WTC11 (cell line): ENCODE data around the gene GPAT2. TPM values are rescaled to one million over a fixed set of nuclear protein-coding genes. Genes with fewer than 3 reads are reported as not detected.
"Not testable (repeated sequence)": the region's sequence is repeated elsewhere in the genome, so short reads cannot be mapped to it uniquely, and the experiment has no call there.

Source experiments
- ATAC-seq: fragments of 200-7000 bp; cut with Tn5 transposase; 2 replicates; pipeline ENCODE4 v1.10.0; 2021; ENCODE audit warnings: mild to moderate bottlenecking, moderate library complexity
- CTCF ChIA-PET: fragments of 300-600 bp; sonication (Branson Sonifier 250); formaldehyde crosslinking; loops from one replicate; lab custom pipeline; 2021; ENCODE audit warnings: antibody characterized with exemption; lab: Charles Lee
- POLR2A ChIA-PET: fragments of 350-600 bp; sonication (Branson Sonifier 250); formaldehyde crosslinking; loops from one replicate; lab custom pipeline; 2021; ENCODE audit warnings: antibody characterized with exemption; lab: Charles Lee
- DNase-seq: peaks from one replicate; pipeline ENCODE4 v3.0.0; 2021; ENCODE audit warnings: low spot score
- H3K27ac Mint-ChIP-seq: 2 replicates; pipeline ENCODE4 v1.8.0; 2021; ENCODE audit warnings: mixed read lengths
- H3K27me3 Mint-ChIP-seq: 2 replicates; pipeline ENCODE4 v1.8.0; 2021; ENCODE audit warnings: low read depth, mild to moderate bottlenecking, moderate library complexity, mixed read lengths
- H3K36me3 Mint-ChIP-seq: 2 replicates; pipeline ENCODE4 v1.8.0; 2021; ENCODE audit warnings: mixed read lengths
- H3K4me1 Mint-ChIP-seq: 2 replicates; pipeline ENCODE4 v1.8.0; 2022; ENCODE audit warnings: mixed read lengths
- H3K4me3 Mint-ChIP-seq: 2 replicates; pipeline ENCODE4 v1.8.0; 2021; ENCODE audit warnings: mild to moderate bottlenecking, moderate library complexity, mixed read lengths
- H3K9me3 Mint-ChIP-seq: 2 replicates; pipeline ENCODE4 v1.8.0; 2021; ENCODE audit warnings: mixed read lengths
- ATF3 ChIP-seq: sonication (generic); formaldehyde crosslinking; conservative IDR thresholded peaks from 2 replicates; pipeline ENCODE4 v1.8.1; 2022; ENCODE audit warnings: mild to moderate bottlenecking, missing genetic modification reagents
- CREM ChIP-seq: sonication (generic); formaldehyde crosslinking; IDR thresholded peaks from 2 replicates; pipeline ENCODE4 v1.8.1; 2022; ENCODE audit warnings: mild to moderate bottlenecking, missing genetic modification reagents, moderate library complexity
- ETV6 ChIP-seq: sonication (generic); formaldehyde crosslinking; IDR thresholded peaks from 2 replicates; pipeline ENCODE4 v1.8.1; 2022; ENCODE audit warnings: mild to moderate bottlenecking, missing genetic modification reagents
- FOXP1 ChIP-seq: sonication (generic); formaldehyde crosslinking; IDR thresholded peaks from 2 replicates; pipeline ENCODE4 v1.8.0; 2022; ENCODE audit warnings: missing genetic modification reagents, mild to moderate bottlenecking, moderate library complexity, borderline replicate concordance
- GABPB1 ChIP-seq: sonication (generic); formaldehyde crosslinking; IDR thresholded peaks from 2 replicates; pipeline ENCODE4 v1.8.1; 2023; ENCODE audit warnings: mild to moderate bottlenecking, missing genetic modification reagents
- GTF2I ChIP-seq: fragments of 250-450 bp; sonication (Bioruptor Pico); conservative IDR thresholded peaks from 2 replicates; pipeline ENCODE4 v1.4.0; 2021; ENCODE audit warnings: mild to moderate bottlenecking
- NFE2L1 ChIP-seq: sonication (generic); formaldehyde crosslinking; IDR thresholded peaks from 2 replicates; pipeline ENCODE4 v1.8.1; 2023; ENCODE audit warnings: missing genetic modification reagents
- NFYB ChIP-seq: sonication (generic); formaldehyde crosslinking; conservative IDR thresholded peaks from 2 replicates; pipeline ENCODE4 v1.8.0; 2022; ENCODE audit warnings: low read depth, missing genetic modification reagents
- OVOL2 ChIP-seq: fragments of 250-450 bp; sonication (Bioruptor Pico); IDR thresholded peaks from 2 replicates; pipeline ENCODE4 v1.9.0; 2021; ENCODE audit warnings: mild to moderate bottlenecking, borderline replicate concordance
- RORB ChIP-seq: fragments of 250-450 bp; sonication (Bioruptor Pico); IDR thresholded peaks from 2 replicates; pipeline ENCODE4 v1.9.0; 2021; ENCODE audit warnings: mild to moderate bottlenecking
- USF2 ChIP-seq: sonication (generic); formaldehyde crosslinking; IDR thresholded peaks from 2 replicates; pipeline ENCODE4 v1.8.1; 2023; ENCODE audit warnings: mild to moderate bottlenecking, missing genetic modification reagents, moderate library complexity
- ZBTB21 ChIP-seq: sonication (generic); formaldehyde crosslinking; IDR thresholded peaks from 2 replicates; pipeline ENCODE4 v1.8.1; 2023; ENCODE audit warnings: mild to moderate bottlenecking, missing genetic modification reagents, borderline replicate concordance
- ZNF281 ChIP-seq: sonication (generic); formaldehyde crosslinking; IDR thresholded peaks from 2 replicates; pipeline ENCODE4 v1.8.0; 2023; ENCODE audit warnings: mild to moderate bottlenecking, missing genetic modification reagents
- ZNF396 ChIP-seq: fragments of 250-450 bp; sonication (Bioruptor Pico); IDR thresholded peaks from 2 replicates; pipeline ENCODE4 v1.8.0; 2021; ENCODE audit warnings: mild to moderate bottlenecking, moderate library complexity, borderline replicate concordance
- ZNF512 ChIP-seq: sonication (generic); formaldehyde crosslinking; IDR thresholded peaks from 2 replicates; pipeline ENCODE4 v1.8.1; 2022; ENCODE audit warnings: missing genetic modification reagents, borderline replicate concordance
- ZNF671 ChIP-seq: fragments of 250-450 bp; sonication (Bioruptor Pico); IDR thresholded peaks from 2 replicates; pipeline ENCODE4 v1.8.0; 2021; ENCODE audit warnings: mild to moderate bottlenecking
- total RNA-seq: library from RNA; stranded (reverse); gene quantifications from 3 replicates; pipeline ENCODE4 v1.2.3, GENCODE V29; 2021

GPAT2 gene
- total RNA-seq, 1 experiment from 2014 or later: 0.20 TPM

- CTCF ChIA-PET, POLR2A ChIA-PET: not testable (repeated sequence)
Observed at GRCh38 chr2:96033997-96034396, 719 bp downstream of the GPAT2 start.

GRCh38 chr2:96027725-96028325 is 6.9 kb downstream of the GPAT2 start:
- H3K4me1 Mint-ChIP-seq, H3K9me3 Mint-ChIP-seq, DNase-seq, H3K27me3 Mint-ChIP-seq, ATAC-seq, H3K27ac Mint-ChIP-seq, POLR2A ChIA-PET, CTCF ChIA-PET, H3K36me3 Mint-ChIP-seq, H3K4me3 Mint-ChIP-seq: not testable (repeated sequence)

More at GRCh38 chr2:96033997-96034396, 719 bp downstream of the GPAT2 start:
- DNase-seq, H3K4me3 Mint-ChIP-seq, H3K27me3 Mint-ChIP-seq, H3K4me1 Mint-ChIP-seq, H3K9me3 Mint-ChIP-seq, ATAC-seq, H3K36me3 Mint-ChIP-seq, H3K27ac Mint-ChIP-seq: not testable (repeated sequence)

GRCh38 chr2:96025755-96026154 is 9.0 kb downstream of the GPAT2 start:
- H3K4me3 Mint-ChIP-seq, H3K36me3 Mint-ChIP-seq, H3K9me3 Mint-ChIP-seq, CTCF ChIA-PET, ATAC-seq, H3K27me3 Mint-ChIP-seq, H3K27ac Mint-ChIP-seq, POLR2A ChIA-PET, H3K4me1 Mint-ChIP-seq, DNase-seq: not testable (repeated sequence)

- H3K4me3 Mint-ChIP-seq: no peak overlapping the region
- DNase-seq: no peak
- no peak overlapping the region for H3K27ac Mint-ChIP-seq
- ChIA-PET POLR2A (no interaction called here), CTCF (interaction anchor here (1.4 to 1.7 kb wide), 3 partner anchors 92 to 158 kb away, joined by 3 to 9 read pairs (median 3); no protein-coding TSS in a partner anchor)
- ATAC-seq: no peak
- H3K36me3 Mint-ChIP-seq: no peaks in the 10 kb centered on the region
- TF ChIP-seq OVOL2 (CRISPR knock-in tag): no peak
- no peak for TF ChIP-seq FOXP1 (CRISPR knock-in tag)
- TF ChIP-seq USF2 (CRISPR knock-in tag): no peak
- no peak for TF ChIP-seq CREM (CRISPR knock-in tag)
- TF ChIP-seq ATF3 (CRISPR knock-in tag): no peak
- no peak for TF ChIP-seq NFYB
- TF ChIP-seq ETV6: no peak
- TF ChIP-seq ZNF281: no peak
- no peak for TF ChIP-seq ZNF671
- no peak for TF ChIP-seq ZBTB21
- H3K27me3 Mint-ChIP-seq: no peaks in the 10 kb centered on the region
- H3K9me3 Mint-ChIP-seq: no peaks in the 10 kb centered on the region
- 0 out of 2 replicates have a peak, but pooled peaks cover 3% of the 10 kb centered on the region for H3K4me1 Mint-ChIP-seq
Observed at GRCh38 chr2:96025194-96025492, 9.6 kb downstream of the GPAT2 start.

- ChIA-PET POLR2A (no interaction called here), CTCF (interaction anchor here (0.6 to 3.2 kb wide), 6 partner anchors 92 to 472 kb away, joined by 3 to 25 read pairs (median 4); partner anchors contain the start of genes ADRA2B and ASTL)
- Mint-ChIP-seq H3K27ac (no peak overlapping the region), H3K36me3 (no peaks in the 10 kb centered on the region), H3K27me3 (no peaks in the 10 kb centered on the region), H3K9me3 (no peaks in the 10 kb centered on the region), H3K4me3 (no peak overlapping the region), H3K4me1 (0 out of 2 replicates have a peak, but pooled peaks cover 3% of the 10 kb centered on the region)
- DNase-seq (no peak), ATAC-seq (no peak)
- TF ChIP-seq ZNF396 (CRISPR knock-in tag) (no peak), RORB (CRISPR knock-in tag) (no peak), GABPB1 (CRISPR knock-in tag) (no peak), GTF2I (no peak), NFE2L1 (CRISPR knock-in tag) (no peak), ZNF512 (CRISPR knock-in tag) (no peak)
Observed at GRCh38 chr2:96024336-96025193, 10.2 kb downstream of the GPAT2 start.
